Putamen (tissue), 1 donor: ENCODE data around the gene ALDH3A1.

Experiments
- DNase-seq: peaks from one replicate; pipeline ENCODE4 v3.0.0-alpha.2; 2016; ENCODE audit warnings: low spot score

Gene ALDH3A1

DNA sequence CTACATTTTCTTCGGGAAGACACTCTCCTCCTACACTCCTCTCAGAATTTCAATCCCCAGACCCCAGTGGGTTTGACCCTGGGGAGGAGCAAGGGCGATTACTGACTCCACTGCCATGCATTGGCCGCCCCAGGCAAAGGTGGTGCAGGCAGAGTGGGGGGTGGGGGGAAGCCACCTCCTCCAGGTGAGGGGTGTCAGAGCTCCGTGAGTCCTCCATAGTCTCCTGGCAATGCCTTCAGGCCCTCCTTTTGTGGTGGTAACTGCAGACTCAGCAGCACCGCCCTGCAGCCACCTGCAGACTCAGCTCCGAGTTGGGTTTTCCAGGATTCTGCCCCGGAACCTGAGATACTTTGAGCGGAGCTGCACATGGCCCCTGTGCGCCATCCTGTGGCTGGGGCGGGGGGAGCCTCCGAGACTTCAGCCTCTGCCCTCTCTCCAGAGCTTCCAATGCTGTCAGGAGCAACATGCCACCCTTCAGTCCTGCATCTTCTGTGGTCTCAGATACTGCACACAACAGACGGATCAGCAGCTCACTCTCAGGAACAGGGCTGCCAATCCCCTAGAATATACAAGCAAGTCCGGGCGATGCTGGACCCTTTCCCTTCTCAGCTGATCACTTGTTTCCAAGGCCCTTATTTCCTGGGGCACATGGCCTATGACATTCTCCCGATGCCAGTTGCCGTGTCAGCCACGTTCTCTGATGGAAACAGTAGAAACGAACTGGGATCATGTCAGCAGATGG, 29.3 kb downstream of the ALDH3A1 start:
- DNase-seq, result no peak

DNA sequence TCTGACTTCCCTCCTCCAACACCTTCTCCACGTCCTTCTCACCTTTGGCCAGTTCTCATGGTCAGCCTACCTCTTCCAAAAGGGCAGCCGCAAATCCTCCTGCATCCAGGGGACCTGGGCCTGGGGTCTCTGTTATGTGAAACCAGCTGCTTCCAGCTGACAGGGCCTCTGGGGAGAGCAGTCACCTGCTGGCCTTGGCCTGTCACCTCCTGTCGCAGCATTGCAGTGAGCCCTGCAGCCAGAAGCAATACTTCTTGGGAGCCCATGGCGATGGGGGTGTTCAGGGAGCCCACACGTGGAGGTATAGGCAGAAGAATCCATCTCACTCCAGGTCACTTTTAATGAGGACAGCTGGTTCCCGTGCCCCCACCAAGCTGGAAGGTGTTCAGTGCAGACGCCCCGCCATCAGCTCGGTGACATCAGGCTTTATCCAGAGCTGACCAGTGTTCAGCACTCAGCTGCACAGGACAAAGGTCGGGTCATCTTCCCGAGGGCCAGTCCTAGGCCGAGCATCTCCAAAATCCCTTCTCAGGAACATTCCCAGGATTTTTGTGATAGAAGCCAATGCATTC, 30.0 kb downstream of the ALDH3A1 start:
- no peak for DNase-seq

- no peak for DNase-seq
Observed at GRCh38 chr17:19717411-19717908, 30.6 kb downstream of the ALDH3A1 start.

DNA sequence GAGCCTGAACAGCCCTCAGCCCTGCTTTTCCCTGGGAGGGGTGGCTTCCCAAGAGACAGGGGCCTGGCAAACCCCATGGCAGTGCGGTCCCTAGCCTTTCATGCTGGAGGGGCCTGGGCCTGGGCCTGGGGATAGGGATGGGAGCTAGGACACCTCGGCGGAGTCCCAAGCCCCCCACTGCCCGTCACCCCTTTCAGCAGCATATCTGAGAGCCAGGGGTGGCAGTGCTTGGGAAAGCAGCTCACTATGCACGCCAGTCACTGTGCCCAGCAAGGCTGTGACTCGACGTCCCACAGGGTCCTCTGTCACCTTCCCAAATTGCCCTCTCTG, 31.1 kb downstream of the ALDH3A1 start:
- no peak for DNase-seq

DNA sequence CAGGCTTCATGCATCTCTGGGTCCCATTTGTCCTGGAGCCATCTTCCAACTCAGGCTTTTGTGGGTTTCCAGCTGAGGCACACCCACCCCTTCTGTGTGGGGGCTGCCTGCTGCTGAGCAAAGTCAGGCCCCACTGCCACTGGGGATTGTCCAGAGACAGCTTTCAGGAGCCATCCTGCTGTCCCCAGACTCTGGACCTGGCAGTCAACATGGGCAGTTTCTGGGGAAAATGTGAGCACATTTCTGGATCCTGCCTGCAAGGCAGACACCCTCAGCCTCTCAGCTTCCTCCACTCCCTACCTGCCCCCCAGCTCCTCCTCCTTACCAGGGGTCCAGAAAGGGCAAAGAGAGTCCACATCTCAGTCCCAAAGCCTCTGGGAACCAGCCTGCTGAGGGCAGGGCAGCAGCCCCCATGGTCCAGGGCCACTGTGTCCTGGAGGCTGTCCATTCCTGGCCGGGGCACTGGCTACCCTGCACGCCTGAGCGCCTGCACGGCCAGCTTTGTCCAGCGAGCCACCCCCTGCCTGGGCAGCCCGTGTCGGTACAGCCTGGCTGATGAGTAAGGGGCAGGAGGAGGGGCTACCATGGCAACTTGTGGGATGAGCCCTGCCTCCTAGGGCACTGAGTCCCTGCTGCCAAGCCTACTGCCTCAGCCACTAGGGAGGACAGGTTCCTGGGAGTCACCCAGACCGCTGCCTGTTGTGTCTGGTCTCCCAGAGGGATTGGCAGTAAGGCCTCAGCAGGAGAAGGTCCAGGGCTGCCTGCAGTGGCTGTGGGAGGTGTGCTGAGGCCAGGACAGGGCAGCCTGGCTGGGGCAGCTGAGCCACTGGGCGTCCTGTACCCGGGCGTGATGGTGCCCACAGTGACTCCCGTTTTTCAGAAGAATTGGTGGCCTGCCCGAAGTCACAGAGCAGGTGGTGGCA, 31.7 kb downstream of the ALDH3A1 start, which contains the start of gene SLC47A2:
SLC47A2 (minus strand) TSS at position 477 of the 923 bp plus-strand sequence; CDS start at position 448, 29 bp downstream.
- no peak for DNase-seq

DNA sequence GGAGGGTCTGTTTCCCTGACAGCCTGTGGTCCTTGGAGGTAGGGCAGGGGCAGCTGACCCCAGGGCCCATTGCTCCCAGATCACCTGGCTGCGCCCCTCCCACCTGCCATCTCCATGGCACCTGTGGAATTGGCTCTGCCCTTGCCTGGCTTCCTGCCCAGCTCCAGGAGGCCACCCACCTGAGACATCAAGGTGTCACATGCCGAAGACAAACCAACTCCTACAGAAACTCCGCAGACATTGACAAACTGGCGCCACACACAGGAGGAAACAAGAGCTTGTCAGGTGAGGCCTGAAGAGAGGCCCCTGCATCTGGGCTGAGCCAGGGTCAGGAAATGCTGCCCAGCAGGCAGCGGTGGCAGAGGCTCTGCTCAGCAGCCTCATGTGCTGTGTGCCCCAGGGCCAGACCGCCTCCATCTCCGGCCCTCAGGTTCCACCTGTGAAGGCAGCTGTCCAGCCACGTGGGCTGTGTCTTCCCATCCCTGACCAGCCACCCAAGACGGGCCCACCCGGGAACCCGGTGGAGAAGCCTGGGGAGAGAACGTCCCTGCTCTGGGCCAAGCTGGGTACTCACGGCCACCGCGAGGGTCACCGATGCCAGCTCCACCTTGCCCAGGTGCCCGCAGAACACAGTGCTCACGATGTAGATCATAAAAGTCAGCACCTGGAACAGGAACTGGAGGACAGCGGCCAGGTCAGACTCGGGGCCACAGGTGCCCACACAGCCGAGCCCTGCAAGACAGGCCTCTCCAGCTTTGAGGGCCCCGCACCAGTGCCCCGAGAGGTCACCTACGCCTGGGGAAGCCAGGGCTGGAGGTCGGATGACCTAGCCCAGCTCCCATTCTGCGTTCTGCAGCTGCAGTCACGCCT, 33.3 kb downstream of the ALDH3A1 start:
- no peak for DNase-seq

DNA sequence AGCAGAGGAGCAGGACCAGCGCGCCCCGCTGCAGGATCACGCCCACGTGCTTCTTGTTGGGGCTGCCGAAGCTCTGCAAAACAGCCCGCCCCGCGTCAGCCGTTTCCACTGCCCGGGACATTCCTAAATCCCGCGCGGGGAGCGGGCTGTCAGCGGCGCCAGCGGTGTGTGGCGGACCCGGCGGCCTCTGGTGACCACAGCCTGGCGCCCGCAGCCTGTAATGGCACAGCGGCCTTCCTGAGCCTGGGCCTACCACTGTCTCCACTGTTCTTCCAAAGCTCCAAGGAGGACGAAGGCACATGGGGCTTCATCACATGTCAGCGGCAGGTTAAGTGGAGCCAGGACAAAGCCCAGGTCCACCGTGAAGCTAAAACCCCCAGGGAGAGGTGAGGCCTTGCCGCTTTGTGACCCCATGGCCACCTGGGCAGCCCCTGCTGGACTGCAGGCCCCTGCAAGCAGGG, 34.2 kb downstream of the ALDH3A1 start:
- no peak for DNase-seq

DNA sequence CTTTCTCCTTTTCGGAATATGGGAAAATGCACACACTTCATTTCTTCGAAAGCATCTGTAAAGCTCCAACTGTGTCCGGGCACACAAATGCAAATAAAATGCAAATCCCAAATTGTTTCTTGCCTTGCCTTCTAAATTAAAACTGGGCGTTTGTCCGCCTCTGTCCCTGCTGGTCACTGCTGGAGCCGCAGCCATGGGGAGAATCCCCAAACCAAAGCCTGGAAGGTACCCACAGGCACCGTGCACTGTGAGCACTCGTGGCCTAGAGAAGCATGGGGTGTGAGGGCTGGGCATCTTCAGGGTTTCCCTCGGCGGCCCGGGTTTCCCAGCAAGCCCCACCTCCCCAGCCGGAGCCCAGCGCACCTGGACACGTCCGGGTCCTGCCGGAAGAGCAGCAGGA, 34.6 kb downstream of the ALDH3A1 start:
- no peak for DNase-seq

DNA sequence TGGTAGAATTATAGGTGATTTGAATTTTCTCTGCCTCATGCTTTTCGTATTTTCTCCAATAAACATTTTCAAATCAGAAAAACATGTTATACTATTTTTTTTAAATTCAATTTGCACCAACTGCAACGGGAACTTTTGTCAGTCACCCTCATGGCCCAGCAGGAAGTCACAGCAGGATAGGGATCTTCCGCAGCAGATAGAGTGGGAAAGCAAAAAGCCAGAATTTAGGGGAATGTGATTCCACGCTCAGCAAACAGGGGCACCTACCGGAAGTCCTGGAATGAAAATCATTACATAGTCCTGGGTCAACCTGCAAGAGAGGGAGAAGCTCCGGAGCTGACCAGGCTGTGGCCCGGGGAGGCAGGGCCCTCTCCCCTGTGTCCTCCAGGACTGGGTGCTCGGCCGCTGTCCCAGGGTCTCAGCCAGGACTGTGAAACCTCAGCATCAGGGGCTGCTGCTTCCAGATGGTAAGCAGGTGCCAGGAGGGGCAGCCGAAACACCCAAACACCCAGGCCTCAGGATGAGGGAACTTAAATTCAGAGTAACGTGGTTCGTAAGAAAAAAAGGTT, 35.6 kb downstream of the ALDH3A1 start:
- DNase-seq, result no peak

- DNase-seq, result no peak
Observed at GRCh38 chr17:19709841-19710240, 38.3 kb downstream of the ALDH3A1 start.

- DNase-seq, result no peak
Observed at GRCh38 chr17:19708431-19709175, 39.5 kb downstream of the ALDH3A1 start.

- DNase-seq, result no peak
Observed at GRCh38 chr17:19707728-19708221, 40.3 kb downstream of the ALDH3A1 start.

- DNase-seq, result peak; percentile 39
Observed at GRCh38 chr17:19706791-19707727, 41.0 kb downstream of the ALDH3A1 start.

- no peak for DNase-seq
Observed at GRCh38 chr17:19705771-19706770, 42.0 kb downstream of the ALDH3A1 start.

- DNase-seq, result no peak
Observed at GRCh38 chr17:19705201-19705600, 42.9 kb downstream of the ALDH3A1 start.

DNA sequence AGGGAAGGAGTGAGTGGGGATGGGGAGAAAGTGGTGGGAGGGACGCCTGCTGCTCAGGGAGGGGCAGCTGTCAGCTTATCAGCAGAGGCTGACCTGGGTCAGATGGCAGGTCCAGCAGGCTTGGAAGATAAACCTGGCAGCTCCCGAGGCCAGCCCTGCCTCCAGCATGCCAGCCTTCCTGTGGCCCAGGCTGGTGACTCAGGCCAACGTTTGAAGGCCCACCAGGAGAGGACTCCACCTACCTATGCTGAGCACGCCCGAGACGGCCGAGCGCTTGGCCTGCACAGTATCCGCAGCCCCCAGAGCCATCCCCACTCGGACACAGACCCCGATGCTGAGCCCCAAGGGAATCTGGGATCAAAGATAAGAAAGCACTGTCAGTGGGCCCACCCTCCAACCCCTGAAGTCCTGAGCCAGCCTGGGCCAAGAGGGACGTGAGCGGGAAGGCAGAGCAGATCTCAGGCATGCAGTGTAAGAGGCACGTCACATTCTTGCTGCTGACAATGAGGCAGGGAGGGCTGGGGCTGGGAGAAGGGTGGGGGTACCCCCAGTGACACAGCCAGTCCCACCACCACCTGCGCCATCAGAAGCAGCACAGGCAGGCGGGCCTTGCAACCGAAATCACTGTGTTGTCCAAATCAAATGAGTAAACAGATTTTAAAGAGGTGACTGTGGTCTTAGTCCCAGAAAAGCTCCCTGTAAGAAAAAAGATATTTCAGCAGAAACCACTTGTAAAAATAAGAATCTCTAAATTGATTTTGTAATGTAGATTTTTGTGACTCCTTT, 44.1 kb downstream of the ALDH3A1 start:
- no peak for DNase-seq
